ENCODE measurements around the gene MEAF6.
A peak's percentile ranks its signal among the peaks of the same experiment; 100 is the strongest.

The MEAF6 gene

GRCh38 chr1:37485902-37486679 is 28.5 kb downstream of the MEAF6 start:
- DNase-seq (ENCODE audit: low read depth in 1 of 2, low spot score in 1 of 2), result no peak

GRCh38 chr1:37484325-37485051 is 30.1 kb downstream of the MEAF6 start:
- no peak for DNase-seq (ENCODE audit: low read depth in 1 of 2, low spot score in 1 of 2)

- no peak for DNase-seq (ENCODE audit: low read depth in 1 of 2, low spot score in 1 of 2)
These were observed 30.8 kb downstream of the MEAF6 start for GRCh38 chr1:37483785-37484184.

- DNase-seq (ENCODE audit: low read depth in 1 of 2, low spot score in 1 of 2), result no peak
These were observed 31.5 kb downstream of the MEAF6 start for GRCh38 chr1:37482796-37483744.

- DNase-seq (ENCODE audit: low read depth in 1 of 2, low spot score in 1 of 2), result no peak
These were observed 32.4 kb downstream of the MEAF6 start for GRCh38 chr1:37482004-37482785.

- DNase-seq (ENCODE audit: low read depth in 1 of 2, low spot score in 1 of 2), result no peak
These were observed 33.1 kb downstream of the MEAF6 start for GRCh38 chr1:37481289-37482003.

- no peak for DNase-seq (ENCODE audit: low read depth in 1 of 2, low spot score in 1 of 2)
These were observed 33.8 kb downstream of the MEAF6 start for GRCh38 chr1:37480581-37481288.

GRCh38 chr1:37480125-37480466 is 34.5 kb downstream of the MEAF6 start:
- DNase-seq (ENCODE audit: low read depth in 1 of 2, low spot score in 1 of 2), result no peak

GRCh38 chr1:37479255-37480124 is 35.1 kb downstream of the MEAF6 start:
- peak; percentile 80 to 91 for DNase-seq (ENCODE audit: low read depth in 1 of 2, low spot score in 1 of 2)

- peak in 1 of 2 donors; percentile 33 for DNase-seq (ENCODE audit: low read depth in 1 of 2, low spot score in 1 of 2)
These were observed 35.7 kb downstream of the MEAF6 start for GRCh38 chr1:37478890-37479254.

- DNase-seq (ENCODE audit: low read depth in 1 of 2, low spot score in 1 of 2), result peak in 1 of 2 donors; percentile 72
These were observed 36.1 kb downstream of the MEAF6 start for GRCh38 chr1:37478451-37478881.

GRCh38 chr1:37477946-37478345 is 36.6 kb downstream of the MEAF6 start:
- no peak for DNase-seq (ENCODE audit: low read depth in 1 of 2, low spot score in 1 of 2)

- peak; percentile 63 to 86 for DNase-seq (ENCODE audit: low read depth in 1 of 2, low spot score in 1 of 2)
These were observed 37.2 kb downstream of the MEAF6 start for GRCh38 chr1:37477198-37477931.

- DNase-seq (ENCODE audit: low read depth in 1 of 2, low spot score in 1 of 2), result no peak
These were observed 37.9 kb downstream of the MEAF6 start for GRCh38 chr1:37476460-37477197.

GRCh38 chr1:37476087-37476452 is 38.5 kb downstream of the MEAF6 start:
- no peak for DNase-seq (ENCODE audit: low read depth in 1 of 2, low spot score in 1 of 2)

GRCh38 chr1:37475380-37476086 is 39.0 kb downstream of the MEAF6 start:
- no peak for DNase-seq (ENCODE audit: low read depth in 1 of 2, low spot score in 1 of 2)
